GM18502 (cell line): ENCODE data around the gene OPRL1.
"Not testable (repeated sequence)": the region's sequence is repeated elsewhere in the genome, so short reads cannot be mapped to it uniquely, and the experiment has no call there.

Experiments used
- ATAC-seq: cut with Tn5 transposase; IDR thresholded peaks from one replicate; pipeline ENCODE4 v1.9.1; 2021; ENCODE audit warnings: mild to moderate bottlenecking; ENCODE audit not compliant: unreplicated experiment, poor library complexity

OPRL1 gene

GRCh38 chr20:64083378-64083803 is 3.5 kb downstream of the OPRL1 start:
- ATAC-seq = no peak

- ATAC-seq = no peak
Observed at GRCh38 chr20:64083804-64084684, 4.2 kb downstream of the OPRL1 start, which contains the start of gene LKAAEAR1. TSS of gene LKAAEAR1 (minus strand) at chr20:64084398. CDS start at chr20:64084219, 179 bp downstream.

- ATAC-seq = no peak
Observed at GRCh38 chr20:64084685-64085152, 4.8 kb downstream of the OPRL1 start.

GRCh38 chr20:64086801-64087200 is 6.9 kb downstream of the OPRL1 start:
- ATAC-seq = no peak

DNA sequence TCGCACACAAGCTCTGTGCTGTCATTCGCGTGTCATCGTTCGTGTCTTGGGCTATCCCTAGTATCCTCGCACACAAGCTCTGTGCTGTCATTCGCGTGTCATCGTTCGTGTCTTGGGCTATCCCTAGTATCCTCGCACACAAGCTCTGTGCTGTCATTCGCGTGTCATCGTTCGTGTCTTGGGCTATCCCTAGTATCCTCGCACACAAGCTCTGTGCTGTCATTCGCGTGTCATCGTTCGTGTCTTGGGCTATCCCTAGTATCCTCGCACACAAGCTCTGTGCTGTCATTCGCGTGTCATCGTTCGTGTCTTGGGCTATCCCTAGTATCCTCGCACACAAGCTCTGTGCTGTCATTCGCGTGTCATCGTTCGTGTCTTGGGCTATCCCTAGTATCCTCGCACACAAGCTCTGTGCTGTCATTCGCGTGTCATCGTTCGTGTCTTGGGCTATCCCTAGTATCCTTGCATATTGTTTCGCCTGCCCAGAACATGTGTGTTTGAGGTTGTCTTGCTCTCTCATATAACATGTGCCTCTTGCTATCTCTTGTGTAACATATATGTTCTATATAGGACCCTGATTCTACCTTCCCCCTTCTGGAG is 7.4 kb downstream of the OPRL1 start:
- ATAC-seq = not testable (repeated sequence)

GRCh38 chr20:64088586-64088985 is 8.7 kb downstream of the OPRL1 start:
- not testable (repeated sequence) for ATAC-seq

GRCh38 chr20:64090165-64090564 is 10.3 kb downstream of the OPRL1 start:
- no peak for ATAC-seq

GRCh38 chr20:64091340-64091739 is 11.5 kb downstream of the OPRL1 start:
- ATAC-seq = no peak

- ATAC-seq = no peak
Observed at GRCh38 chr20:64091770-64092169, 11.9 kb downstream of the OPRL1 start.

DNA sequence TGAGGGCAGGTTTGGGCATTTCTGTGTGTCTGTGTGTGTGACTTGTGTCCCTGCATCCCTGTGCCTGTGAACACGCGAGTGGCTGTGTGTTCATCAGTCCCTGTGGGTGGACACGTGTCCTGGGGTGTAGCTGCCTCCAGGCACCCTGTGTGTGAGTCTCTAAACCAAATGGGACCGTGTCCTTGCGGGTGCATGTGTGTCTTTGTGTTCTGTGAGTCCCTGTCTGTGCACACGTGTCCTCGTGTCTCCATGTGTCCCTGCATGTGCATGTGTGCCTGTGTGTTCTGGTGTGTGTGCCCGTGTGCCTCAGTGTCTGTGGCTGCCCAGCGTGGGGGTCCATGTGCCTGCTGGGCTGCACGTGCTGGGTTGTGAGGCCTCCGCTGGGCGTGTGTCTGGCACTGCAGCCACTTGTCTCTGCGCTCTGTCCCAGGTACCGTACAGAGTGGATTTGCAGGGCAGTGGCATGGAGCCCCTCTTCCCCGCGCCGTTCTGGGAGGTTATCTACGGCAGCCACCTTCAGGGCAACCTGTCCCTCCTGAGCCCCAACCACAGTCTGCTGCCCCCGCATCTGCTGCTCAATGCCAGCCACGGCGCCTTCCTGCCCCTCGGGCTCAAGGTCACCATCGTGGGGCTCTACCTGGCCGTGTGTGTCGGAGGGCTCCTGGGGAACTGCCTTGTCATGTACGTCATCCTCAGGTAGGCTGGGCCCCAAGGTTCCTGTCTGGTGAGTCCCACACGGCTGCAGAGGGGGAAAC is 12.6 kb downstream of the OPRL1 start:
- no peak for ATAC-seq

GRCh38 chr20:64093013-64093503 is 13.2 kb downstream of the OPRL1 start:
- ATAC-seq = no peak

GRCh38 chr20:64095455-64095854 is 15.6 kb downstream of the OPRL1 start:
- ATAC-seq = no peak

DNA sequence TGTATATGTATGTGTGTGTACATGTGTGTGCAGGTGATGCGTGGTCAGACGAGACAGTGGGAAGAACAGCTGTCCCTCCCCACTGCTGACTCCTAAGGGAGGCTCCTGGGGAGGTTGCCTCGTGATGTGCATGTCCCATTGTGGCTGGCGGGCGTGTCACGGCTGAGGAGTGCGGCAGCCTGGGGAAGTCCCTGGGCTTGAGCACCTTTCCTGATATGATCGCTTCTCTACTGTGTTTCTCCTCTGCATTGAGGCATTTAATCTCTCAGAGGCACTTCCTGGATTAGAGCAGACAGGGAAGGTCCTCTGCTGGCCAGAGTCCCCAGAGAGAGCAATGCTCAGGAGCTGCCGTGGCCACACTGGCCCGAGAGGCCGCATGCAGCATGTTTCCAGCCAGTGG is 16.0 kb downstream of the OPRL1 start:
- ATAC-seq = no peak

DNA sequence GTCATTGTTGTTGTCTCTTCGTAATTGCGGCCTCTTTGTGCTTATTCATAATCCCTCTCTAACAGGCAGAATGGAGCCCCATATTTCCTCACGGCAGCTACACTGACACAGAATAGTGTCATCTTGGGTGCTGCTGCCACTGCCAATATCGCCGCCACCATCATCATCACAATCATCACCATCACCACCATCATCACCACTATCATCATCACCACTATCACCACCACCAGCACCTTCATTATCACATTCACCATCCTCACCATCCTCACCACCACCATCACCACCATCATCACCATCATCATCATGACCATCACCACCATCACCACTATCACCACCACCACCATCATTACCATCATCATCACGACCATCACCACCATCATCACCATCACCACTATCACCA is 16.7 kb downstream of the OPRL1 start:
- no peak for ATAC-seq

DNA sequence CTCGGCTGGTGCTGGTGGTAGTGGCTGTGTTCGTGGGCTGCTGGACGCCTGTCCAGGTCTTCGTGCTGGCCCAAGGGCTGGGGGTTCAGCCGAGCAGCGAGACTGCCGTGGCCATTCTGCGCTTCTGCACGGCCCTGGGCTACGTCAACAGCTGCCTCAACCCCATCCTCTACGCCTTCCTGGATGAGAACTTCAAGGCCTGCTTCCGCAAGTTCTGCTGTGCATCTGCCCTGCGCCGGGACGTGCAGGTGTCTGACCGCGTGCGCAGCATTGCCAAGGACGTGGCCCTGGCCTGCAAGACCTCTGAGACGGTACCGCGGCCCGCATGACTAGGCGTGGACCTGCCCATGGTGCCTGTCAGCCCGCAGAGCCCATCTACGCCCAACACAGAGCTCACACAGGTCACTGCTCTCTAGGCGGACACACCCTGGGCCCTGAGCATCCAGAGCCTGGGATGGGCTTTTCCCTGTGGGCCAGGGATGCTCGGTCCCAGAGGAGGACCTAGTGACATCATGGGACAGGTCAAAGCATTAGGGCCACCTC is 18.7 kb downstream of the OPRL1 start:
- no peak for ATAC-seq

DNA sequence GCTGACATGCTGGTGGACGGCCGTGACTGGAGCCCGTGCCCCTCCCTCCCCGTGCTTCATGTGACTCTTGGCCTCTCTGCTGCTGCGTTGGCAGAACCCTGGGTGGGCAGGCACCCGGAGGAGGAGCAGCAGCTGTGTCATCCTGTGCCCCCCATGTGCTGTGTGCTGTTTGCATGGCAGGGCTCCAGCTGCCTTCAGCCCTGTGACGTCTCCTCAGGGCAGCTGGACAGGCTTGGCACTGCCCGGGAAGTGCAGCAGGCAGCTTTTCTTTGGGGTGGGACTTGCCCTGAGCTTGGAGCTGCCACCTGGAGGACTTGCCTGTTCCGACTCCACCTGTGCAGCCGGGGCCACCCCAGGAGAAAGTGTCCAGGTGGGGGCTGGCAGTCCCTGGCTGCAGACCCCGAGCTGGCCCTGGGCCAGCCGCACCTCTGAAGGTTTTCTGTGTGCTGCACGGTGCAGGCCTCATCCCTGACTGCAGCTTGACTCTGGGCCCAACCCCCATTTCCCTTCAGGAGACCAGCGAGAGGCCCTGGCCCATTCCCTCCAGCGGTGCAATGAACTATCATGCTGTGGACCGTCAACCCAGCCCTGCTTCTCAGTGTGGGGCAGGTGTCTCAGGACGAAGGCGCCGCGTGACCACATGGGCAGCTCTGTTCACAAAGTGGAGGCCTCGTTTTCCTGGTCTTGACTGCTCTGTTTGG is 19.4 kb downstream of the OPRL1 start:
- ATAC-seq = no peak

GRCh38 chr20:64099880-64100565 is 20.1 kb downstream of the OPRL1 start:
- ATAC-seq = no peak

DNA sequence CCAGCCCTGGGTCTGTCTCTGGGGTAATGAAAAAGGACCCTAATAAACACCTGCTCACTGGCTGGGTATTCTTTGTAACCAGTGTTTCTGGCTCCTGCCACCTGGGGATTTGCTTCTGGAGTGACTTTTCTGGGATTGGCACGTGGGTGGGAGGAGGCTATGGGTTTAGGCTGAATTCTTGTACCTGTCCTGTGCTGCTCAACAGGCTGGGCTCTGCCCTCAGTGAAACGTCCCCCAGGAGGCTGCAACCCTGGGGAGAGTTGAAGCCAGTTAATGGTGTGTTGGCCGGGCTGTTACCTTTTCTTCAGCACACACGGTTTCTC is 20.6 kb downstream of the OPRL1 start:
- no peak for ATAC-seq

DNA sequence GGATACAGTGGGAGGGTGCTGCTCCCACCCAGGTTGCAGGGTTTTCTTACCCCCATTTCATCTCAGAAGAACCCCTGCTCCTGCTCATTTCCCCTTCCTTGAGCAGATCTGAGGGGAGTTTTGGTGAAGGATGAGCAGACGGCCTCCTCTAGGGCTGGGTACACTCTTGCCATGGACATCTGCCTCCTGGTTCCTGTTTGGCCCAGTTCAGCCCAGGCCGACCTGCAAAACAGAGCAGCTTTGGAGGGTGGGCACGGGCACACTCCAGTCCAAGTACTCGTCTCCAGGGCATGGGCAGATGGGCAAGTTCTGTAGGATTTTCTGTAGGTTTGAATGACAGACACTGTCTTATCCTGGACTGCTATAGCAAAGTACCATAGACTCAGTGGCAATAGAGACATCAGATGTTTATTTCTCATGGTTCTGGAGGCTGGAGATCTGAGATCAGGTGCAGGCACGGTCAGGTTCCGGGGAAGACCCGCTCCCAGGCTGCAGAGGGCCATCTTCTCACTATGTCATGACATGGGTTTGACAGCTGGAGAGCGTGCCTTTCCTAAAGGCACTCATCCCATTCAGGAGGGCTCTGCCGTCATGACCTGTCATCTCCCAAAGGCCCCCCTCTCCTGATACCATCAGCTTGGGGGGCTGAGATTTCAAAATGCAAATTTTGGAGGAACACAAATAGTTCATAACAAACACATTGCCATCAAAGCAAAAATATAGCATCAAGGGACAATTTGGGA is 21.2 kb downstream of the OPRL1 start:
- no peak for ATAC-seq
